AG09319 (cell line): ENCODE results near the gene GSTM1.
"Not testable (repeated sequence)": the region's sequence is repeated elsewhere in the genome, so short reads cannot be mapped to it uniquely, and the experiment has no call there.

Experiments used
- DNase-seq: peaks from one replicate; pipeline ENCODE4 v3.0.0-alpha.2; 2010; ENCODE audit warnings: low read depth; ENCODE audit errors: extremely low read depth
- CTCF ChIP-seq: IDR thresholded peaks from 2 replicates; pipeline ENCODE4 v1.5.1; 2011; ENCODE audit warnings: low read depth, mild to moderate bottlenecking, inconsistent platforms, low read length, moderate library complexity

GSTM1 gene

DNA sequence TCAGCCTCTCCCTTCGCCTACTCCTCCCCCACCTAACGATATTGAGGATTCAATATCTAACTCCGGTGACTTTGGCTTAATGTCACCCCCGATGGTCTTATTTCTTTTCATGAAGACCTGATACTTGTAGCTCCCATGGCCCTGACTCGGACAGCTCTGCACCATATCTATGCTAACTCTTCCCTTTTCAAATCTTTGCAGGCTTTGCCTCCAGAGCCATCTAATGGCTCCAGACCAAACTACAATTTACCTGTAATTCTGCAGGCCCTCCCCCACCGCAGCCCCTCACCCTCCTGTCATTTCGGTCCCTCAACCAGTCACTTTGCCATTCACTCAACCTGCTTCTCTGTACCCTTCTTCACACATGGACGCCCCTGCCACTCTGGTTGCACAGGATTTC is 16.6 kb downstream of the GSTM1 start:
- DNase-seq, result no peak
- no peak for TF ChIP-seq CTCF

DNA sequence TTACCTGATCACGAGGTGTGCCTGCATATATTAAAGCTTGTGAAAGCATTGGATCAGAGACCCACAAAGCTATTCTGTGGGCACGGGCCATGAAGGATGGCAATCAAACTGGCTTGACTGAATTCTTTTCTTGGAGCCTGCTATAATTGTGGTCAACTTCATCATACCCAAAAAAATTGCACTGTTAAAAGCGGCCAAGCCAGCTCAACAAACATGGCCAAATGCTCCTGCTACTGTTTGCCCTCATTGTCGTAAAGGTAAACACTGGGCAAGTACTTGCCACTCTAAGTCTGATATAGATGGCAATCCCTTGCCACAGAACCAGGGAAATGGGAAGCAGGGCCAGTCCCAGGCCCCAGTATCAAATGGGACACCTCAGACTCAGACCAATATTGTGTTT is 17.8 kb downstream of the GSTM1 start:
- DNase-seq, result no peak
- no peak for TF ChIP-seq CTCF

DNA sequence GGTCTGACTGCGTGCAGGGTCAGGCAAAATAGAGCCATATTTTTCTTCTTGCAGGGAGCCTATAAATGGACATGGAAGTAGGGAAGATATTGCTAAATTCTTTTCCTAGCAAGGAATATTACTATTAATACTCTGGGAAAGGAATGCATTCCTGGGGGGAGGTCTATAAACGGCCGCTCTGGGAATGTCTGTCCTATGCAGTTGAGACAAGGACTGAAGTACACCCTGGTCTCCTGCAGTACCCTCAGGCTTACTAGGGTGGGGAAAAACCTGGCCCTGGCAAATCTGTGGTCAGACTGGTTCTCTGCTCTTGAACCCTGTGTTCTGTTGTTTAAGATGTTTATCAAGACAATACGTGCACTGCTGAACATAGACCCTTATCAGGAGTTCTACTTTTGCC is 21.3 kb downstream of the GSTM1 start:
- not testable (repeated sequence) for DNase-seq

GRCh38 chr1:109709822-109710221 is 22.2 kb downstream of the GSTM1 start:
- DNase-seq, result not testable (repeated sequence)

DNA sequence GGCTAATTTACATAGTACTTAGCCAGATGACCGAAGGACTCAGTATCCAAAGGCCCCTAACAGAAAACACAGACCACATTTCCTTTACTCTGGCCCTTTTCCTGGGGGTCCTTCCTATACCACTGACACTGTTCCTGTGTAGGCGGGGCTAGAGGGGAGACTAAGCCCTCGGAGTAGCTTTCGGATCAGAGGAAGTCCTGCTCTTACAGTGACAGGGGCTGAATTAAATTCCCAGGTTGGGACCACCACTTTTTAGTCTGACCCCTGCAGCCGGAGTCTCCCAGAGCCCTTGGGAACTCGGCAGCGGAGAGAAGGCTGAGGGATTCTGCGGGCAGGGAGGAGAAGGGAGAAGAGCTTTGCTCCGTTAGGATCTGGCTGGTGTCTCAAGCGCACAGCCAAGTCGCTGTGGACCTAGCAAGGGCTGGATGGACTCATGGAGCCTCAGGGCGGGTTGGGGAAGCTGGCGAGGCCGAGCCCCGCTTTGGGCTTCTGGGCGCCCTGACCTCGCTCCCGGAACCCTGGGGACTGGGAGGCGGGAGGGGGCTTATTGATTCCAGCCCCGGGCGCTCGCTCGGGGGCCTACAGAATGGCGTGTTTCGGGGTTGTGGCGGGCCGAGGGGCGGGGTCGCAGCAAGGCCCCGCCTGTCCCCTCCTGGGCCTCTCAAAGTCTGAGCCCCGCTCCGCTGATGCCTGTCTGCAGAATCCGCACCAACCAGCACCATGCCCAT is 24.1 kb downstream of the GSTM1 start, which contains the start of gene GSTM5:
Gene GSTM5 (plus strand): TSS at position 659 of the 728 bp plus-strand sequence. CDS start 62 bp downstream, at position 721.
- not testable (repeated sequence) for DNase-seq

DNA sequence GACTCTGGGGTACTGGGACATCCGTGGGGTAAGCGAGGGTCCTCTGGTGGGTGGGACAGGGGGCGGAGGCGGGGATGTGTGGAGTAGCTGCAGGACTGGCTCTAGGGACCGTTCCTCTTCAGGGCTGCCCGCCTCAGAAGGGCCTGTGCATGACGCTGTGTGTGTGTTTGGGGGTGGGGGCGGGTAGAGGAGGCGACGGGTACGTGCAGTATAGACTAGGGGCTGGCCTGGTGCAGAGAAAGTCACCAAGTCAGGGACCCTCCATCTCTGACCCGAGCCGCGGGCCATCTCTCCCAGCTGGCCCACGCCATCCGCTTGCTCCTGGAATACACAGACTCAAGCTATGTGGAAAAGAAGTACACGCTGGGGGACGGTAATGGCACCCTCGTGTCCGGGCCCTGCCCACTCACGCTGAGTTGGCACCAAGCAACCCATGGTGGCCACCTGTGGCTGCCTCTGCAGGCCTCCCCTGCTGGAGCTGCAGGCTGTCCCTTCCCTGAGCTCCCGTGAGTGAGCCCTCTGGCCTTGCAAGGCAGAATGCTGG is 24.8 kb downstream of the GSTM1 start:
- DNase-seq, result no peak
- TF ChIP-seq CTCF, result no peak

DNA sequence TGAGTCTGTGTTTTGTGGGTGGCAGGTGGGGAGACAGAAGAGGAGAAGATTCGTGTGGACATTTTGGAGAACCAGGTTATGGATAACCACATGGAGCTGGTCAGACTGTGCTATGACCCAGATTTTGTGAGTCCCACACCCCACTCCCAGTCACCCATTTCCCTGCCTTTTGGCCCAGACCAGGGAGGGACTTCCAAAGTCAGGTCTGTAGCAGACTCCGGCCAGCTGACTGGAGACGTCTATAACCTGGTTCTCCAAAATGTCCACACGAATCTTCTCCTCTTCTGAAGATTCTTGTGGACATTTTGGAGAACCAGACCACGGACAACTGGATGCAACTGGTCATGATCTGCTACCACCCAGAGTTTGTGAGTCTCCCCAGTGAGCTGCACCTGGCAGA is 26.0 kb downstream of the GSTM1 start:
- no peak for TF ChIP-seq CTCF
- DNase-seq, result no peak

GRCh38 chr1:109714661-109715372 is 27.2 kb downstream of the GSTM1 start:
- DNase-seq, result no peak
- no peak for TF ChIP-seq CTCF

GRCh38 chr1:109716121-109716520 is 28.5 kb downstream of the GSTM1 start:
- no peak for DNase-seq
- TF ChIP-seq CTCF, result no peak
